CD4-positive, alpha-beta T cell treated with Interferon gamma for 1 hour (primary cell): ENCODE results near the gene SNX3.
"Not testable (repeated sequence)": the region's sequence is repeated elsewhere in the genome, so short reads cannot be mapped to it uniquely, and the experiment has no call there.

Experiments
- DNase-seq: peaks from one replicate; pipeline ENCODE4 v3.0.0-alpha.2; 2020

SNX3 gene

GRCh38 chr6:108254433-108255410, 6.1 kb downstream of the SNX3 start:
- DNase-seq, result no peak

- DNase-seq, result no peak
Observed at GRCh38 chr6:108253241-108253640, 7.6 kb downstream of the SNX3 start.

GRCh38 chr6:108252055-108252454, 8.8 kb downstream of the SNX3 start:
- DNase-seq, result no peak

- DNase-seq, result no peak
Observed at GRCh38 chr6:108251252-108251651, 9.6 kb downstream of the SNX3 start.

- no peak for DNase-seq
Observed at GRCh38 chr6:108250240-108250866, 10.5 kb downstream of the SNX3 start.

GRCh38 chr6:108247965-108248536, 12.8 kb downstream of the SNX3 start:
- no peak for DNase-seq

- DNase-seq, result not testable (repeated sequence)
Observed at GRCh38 chr6:108245095-108245494, 15.7 kb downstream of the SNX3 start.

GRCh38 chr6:108243836-108244235, 17.0 kb downstream of the SNX3 start:
- DNase-seq, result no peak

GRCh38 chr6:108242721-108243120, 18.1 kb downstream of the SNX3 start:
- DNase-seq, result no peak

GRCh38 chr6:108242259-108242658, 18.6 kb downstream of the SNX3 start:
- no peak for DNase-seq

GRCh38 chr6:108238322-108238721, 22.5 kb downstream of the SNX3 start:
- DNase-seq, result no peak

GRCh38 chr6:108236791-108237190, 24.0 kb downstream of the SNX3 start:
- no peak for DNase-seq

- no peak for DNase-seq
Observed at GRCh38 chr6:108235127-108235526, 25.7 kb downstream of the SNX3 start.

GRCh38 chr6:108228416-108228815, 32.4 kb downstream of the SNX3 start:
- DNase-seq, result no peak

- DNase-seq, result no peak
Observed at GRCh38 chr6:108227290-108227689, 33.5 kb downstream of the SNX3 start.

- DNase-seq, result no peak
Observed at GRCh38 chr6:108222504-108222903, 38.3 kb downstream of the SNX3 start.

- DNase-seq, result no peak
Observed at GRCh38 chr6:108222064-108222463, 38.8 kb downstream of the SNX3 start.

GRCh38 chr6:108211671-108212070, 49.2 kb downstream of the SNX3 start:
- no peak for DNase-seq

- no peak for DNase-seq
Observed at GRCh38 chr6:108210556-108210955, 50.3 kb downstream of the SNX3 start.

- no peak for DNase-seq
Observed at GRCh38 chr6:108209738-108210137, 51.1 kb downstream of the SNX3 start.

- no peak for DNase-seq
Observed at GRCh38 chr6:108207013-108207412, 53.8 kb downstream of the SNX3 start.

GRCh38 chr6:108203189-108204112, 57.4 kb downstream of the SNX3 start:
- no peak for DNase-seq

GRCh38 chr6:108200631-108201030, 60.2 kb downstream of the SNX3 start:
- DNase-seq, result no peak
